NCI-H2227 treated with DMSO at 0.1 percent for 48 hours (cell line): ENCODE results near the gene SYNJ2.

Experiments used
- DNase-seq: peaks from one replicate; lab custom pipeline; 2025; lab: John Stamatoyannopoulos, UW

Gene SYNJ2

GRCh38 chr6:158027590-158028285 is 46.1 kb downstream of the SYNJ2 start:
- DNase-seq: no peak

- no peak for DNase-seq
Observed at GRCh38 chr6:158028421-158028820, 46.8 kb downstream of the SYNJ2 start.

GRCh38 chr6:158028876-158029275 is 47.2 kb downstream of the SYNJ2 start:
- no peak for DNase-seq

DNA sequence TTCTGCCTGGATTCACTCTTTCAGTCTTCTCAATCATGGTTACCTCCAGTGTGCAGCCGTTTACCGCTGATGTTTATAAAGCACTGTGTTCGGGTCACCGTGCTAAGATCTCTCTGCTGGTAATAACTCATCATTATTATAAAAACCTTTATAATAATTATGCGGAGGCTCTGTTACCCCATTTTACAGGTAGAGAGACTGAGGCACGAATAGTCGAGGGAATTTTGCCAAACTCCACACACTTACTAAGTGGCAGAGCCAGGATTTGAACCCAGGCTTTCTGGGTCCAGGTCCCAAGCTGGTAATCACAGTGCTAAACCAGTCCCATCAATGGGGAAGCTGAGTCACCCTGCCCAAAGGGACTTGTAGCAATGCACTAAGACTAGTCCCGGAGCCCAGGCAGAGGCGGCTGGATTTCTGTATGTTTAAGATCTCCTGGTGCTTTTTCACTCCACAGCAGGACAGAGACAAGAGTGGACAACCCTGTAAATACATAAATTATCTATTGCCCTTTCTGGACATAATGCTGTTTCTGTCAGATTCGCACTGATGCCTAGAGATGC is 48.1 kb downstream of the SYNJ2 start:
- DNase-seq: no peak

GRCh38 chr6:158030380-158031300 is 49.0 kb downstream of the SYNJ2 start:
- no peak for DNase-seq

GRCh38 chr6:158031381-158032353 is 50.0 kb downstream of the SYNJ2 start:
- DNase-seq: no peak

- DNase-seq: no peak
Observed at GRCh38 chr6:158032354-158032733, 50.7 kb downstream of the SYNJ2 start.

- DNase-seq: no peak
Observed at GRCh38 chr6:158033077-158033750, 51.6 kb downstream of the SYNJ2 start.

- DNase-seq: no peak
Observed at GRCh38 chr6:158033751-158034702, 52.4 kb downstream of the SYNJ2 start.

- DNase-seq: no peak
Observed at GRCh38 chr6:158036261-158036660, 54.6 kb downstream of the SYNJ2 start.

DNA sequence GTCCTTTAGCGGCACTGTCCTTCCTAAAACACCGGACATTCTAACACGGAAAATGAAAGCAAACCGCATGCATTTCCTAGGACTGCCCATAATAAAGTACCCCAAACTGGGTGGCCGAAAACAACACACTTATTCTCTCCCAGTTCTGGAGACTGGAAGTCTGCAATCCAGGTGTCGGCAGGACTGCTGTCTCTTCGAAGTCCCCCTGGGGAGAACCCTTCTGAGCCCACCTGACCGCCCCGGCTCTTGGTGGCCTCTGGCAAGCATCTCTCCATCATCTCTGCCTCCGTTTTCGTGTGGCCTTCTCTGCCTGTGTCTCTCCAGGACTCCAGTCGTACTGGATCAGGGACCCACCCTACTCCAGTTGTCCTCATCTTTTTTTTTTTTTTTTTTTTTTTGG is 55.4 kb downstream of the SYNJ2 start:
- no peak for DNase-seq

DNA sequence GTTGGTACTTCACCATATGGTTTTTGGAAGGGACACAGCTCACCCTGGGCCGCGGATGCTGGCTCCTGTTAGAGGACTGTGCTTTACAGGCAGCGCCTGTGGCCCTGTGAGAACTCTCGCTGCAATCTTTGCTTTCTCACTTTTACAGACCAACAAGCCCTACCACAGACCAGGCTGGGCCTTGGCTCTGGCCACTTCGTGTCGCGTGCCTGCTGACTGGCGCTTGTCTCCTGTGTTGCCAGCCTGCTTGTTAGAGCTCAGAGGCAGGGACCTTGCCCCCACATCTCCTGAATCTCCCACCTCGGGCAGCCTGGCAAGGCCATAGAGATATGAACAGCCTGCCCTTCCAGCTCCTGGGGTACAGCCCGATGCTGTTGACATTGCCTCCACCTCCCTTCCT is 56.1 kb downstream of the SYNJ2 start:
- no peak for DNase-seq

DNA sequence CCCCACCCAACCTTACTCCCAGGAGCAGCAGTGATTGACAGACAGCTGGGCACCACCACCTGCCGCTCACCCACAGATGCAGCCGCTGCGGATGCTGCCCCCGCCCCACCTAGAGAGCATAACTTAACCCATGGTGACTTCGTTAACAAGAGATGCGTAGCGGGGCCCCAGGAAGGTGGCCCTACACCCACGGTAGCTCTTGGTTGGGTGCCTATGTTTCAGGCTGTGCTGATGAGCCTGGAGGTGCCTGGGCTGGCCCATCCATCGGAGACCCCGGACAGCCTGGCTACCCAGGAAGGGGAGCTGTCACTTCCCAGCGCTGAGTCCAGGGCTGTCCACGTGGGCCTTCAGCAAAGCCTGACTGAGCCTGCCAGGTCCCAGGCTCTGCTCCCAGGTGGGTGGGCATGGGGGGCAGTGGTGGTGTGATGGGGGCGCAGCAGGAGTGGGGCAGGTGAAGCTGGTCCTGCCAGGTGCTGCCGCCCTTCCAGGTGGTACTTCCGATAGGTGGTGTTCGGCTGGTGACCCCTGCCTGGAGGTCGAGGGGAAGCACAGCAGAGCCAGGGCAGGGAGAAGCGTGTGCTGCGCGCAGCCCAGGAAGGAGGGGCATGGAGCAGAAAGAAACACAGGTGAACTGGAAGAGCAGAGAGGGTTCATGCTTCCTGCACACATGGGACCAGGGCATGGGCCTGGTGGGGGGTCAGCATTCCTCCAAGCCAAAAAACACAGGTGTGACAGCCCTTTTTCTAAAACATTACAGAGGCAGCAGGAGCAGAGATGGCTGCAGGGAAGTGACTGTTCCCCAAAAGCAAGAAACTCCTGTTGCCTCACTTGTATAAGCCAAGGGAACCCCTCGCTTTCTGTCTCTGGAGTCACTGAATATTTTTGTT is 56.9 kb downstream of the SYNJ2 start:
- DNase-seq: no peak

- DNase-seq: no peak
Observed at GRCh38 chr6:158039178-158039557, 57.5 kb downstream of the SYNJ2 start.

DNA sequence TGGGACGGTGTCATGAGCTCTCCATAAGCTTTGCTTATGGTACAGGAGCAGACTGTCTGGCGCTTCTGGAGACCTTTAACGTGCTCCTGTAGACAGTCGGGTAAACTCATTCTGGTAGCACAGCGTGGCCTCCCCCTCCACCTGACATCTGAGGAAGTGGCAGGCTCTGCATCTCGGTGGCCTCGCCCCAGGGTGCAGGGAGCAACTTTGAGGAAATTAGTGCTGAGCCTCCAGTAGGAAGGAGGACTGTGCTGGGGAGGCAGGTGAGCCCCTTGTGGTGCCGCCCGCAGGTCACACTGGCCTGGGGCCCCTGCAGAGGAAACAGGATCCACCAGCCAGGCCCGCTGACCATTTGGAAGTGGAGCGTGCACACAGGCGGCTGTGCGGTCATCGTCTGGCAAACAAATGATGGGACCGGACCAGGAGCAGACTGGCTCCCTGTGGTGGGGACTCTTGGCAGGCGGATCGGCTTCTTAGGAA is 57.9 kb downstream of the SYNJ2 start:
- no peak for DNase-seq

GRCh38 chr6:158040051-158040803 is 58.6 kb downstream of the SYNJ2 start:
- DNase-seq: no peak

DNA sequence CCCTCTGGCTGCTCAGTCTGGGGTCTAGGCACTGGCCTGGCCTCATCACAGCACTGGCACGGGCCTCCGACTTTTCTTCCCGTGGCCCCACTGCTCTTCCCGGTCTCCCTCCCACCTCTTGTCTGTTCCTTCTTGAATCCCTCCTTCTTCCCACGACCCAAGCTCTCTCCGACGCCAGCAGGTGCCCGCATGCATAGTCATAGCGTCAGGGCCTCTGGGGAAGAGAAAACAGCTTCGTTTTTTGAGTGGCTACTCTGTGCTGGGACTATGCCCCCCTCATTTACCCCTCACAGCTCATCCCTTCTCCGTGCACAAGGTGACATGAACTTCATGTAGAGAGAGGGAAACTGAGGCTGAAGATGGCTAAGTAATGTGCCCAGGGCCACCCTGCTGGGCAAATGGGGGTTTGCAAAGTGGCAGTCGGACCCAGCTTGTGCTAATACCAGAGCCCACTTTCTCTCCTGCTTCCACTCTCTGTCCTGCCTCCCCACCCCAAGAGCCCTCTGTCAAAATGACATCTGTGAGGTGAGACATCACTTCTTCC is 59.2 kb downstream of the SYNJ2 start:
- no peak for DNase-seq

- DNase-seq: no peak
Observed at GRCh38 chr6:158041370-158041769, 59.7 kb downstream of the SYNJ2 start.
